Effector memory CD4-positive, alpha-beta T cell (primary cell): ENCODE measurements around the gene IFITM10.

ENCODE experiments used
- DNase-seq, 3 donors: peaks; one replicate each; pipeline ENCODE4 v3.0.0-alpha.2; 2020
- H3K27ac ChIP-seq: 2 replicates; pipeline ENCODE4 v1.7.0; 2013; ENCODE audit warnings: mild to moderate bottlenecking, low read length, moderate library complexity; ENCODE audit not compliant: insufficient read depth, poor library complexity, severe bottlenecking
- H3K27me3 ChIP-seq: replicated peaks from 2 replicates; pipeline ENCODE4 v1.7.0; 2013; ENCODE audit warnings: mild to moderate bottlenecking, low read length; ENCODE audit not compliant: insufficient read depth, control insufficient read depth, poor library complexity, severe bottlenecking
- H3K36me3 ChIP-seq: 2 replicates; pipeline ENCODE4 v1.7.0; 2013; ENCODE audit warnings: mild to moderate bottlenecking, low read length, moderate library complexity; ENCODE audit not compliant: control insufficient read depth, insufficient read depth
- H3K4me1 ChIP-seq: 2 replicates; pipeline ENCODE4 v1.7.0; 2013; ENCODE audit warnings: low read length, mild to moderate bottlenecking; ENCODE audit not compliant: control insufficient read depth, insufficient read depth, poor library complexity, severe bottlenecking
- H3K4me3 ChIP-seq: 2 replicates; pipeline ENCODE4 v1.7.0; 2013; ENCODE audit warnings: low read length, low read depth, mild to moderate bottlenecking; ENCODE audit not compliant: insufficient read depth, poor library complexity, severe bottlenecking
- H3K9me3 ChIP-seq: 2 replicates; pipeline ENCODE4 v1.7.0; 2013; ENCODE audit warnings: mild to moderate bottlenecking, low read length, moderate library complexity; ENCODE audit not compliant: control insufficient read depth

IFITM10 gene

DNA sequence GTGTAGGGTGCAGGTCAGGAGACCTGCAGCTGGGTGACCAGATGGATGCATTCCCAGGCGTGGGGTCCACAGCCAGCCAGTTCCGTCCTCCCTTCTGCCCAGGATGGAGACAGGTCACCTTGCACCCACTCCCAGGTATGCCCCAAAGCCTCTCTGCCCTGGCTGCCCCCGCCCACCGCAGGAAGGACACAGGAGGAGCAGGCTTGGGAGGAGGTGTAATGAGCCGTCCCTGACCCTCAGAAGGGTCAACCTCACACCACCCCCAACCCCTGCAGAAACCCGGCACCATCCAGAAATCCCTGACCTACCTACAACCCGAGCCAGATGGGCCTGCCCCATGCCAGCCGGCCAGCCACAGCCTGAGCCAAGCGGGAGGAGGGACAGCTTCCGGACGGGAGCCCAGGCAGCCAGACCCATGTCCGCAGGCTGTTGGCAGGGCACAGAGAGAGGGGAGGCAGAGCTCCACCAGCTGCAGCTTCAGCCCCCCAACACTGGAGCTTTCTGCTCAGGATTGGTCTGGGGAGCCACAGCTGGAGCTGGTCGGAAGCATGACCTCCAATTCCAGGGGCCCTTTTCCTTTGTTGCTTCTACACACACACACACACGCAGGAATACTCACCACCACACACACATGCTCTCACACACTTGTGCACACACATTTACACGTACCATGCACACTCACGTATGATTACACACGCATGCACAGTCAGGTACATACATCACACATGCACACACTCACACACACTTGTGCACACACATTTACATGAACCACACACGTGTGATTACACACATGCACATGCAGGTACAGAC, 5.3 kb downstream of the IFITM10 start:
- Histone ChIP-seq H3K27me3 (peaks cover 1% of the 10 kb centered on the region), H3K36me3 (no peaks in the 10 kb centered on the region), H3K4me3 (no peak overlapping the region), H3K27ac (no peak overlapping the region), H3K9me3 (no peaks in the 10 kb centered on the region), H3K4me1 (peaks cover 11% of the 10 kb centered on the region)
- DNase-seq = no peak

DNA sequence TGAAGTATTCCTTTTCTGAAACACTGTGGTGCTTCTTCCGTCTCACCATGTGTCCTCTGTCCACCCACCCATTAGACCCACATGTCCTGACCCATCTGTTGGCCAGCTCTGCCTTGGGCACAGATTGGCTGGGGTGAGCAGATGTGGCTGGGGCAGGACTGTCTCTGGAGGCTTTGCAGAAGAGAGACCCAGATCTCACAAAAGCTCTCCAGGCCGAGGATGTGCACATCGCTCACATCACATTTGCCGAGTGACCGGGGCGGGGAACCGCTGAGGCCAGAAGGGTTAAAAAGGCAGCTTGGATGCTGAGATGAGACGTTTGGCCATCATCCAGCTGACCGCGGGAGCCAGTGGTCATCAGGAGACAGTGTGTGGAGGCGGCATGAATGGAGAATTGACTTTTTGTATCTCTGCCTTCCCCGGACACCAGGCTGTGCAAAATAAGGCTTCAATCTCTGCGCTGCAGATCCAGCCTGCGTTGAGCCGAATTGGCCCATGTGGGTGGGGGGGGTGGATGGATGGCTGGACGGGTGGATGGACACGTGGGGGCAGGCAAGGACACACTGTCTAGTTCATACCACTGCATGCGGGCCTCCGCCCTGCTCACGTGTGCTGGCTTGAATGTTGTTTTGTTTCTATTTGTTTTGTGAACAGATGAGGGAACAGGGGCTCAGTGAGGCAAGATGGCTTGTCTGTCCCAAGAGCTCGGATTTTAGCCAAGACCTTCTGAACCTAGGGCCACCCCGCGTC, 6.1 kb downstream of the IFITM10 start:
- no peak overlapping the region for H3K4me3 ChIP-seq
- H3K36me3 ChIP-seq = no peaks in the 10 kb centered on the region
- peaks cover 4% of the 10 kb centered on the region for H3K4me1 ChIP-seq
- no peaks in the 10 kb centered on the region for H3K27me3 ChIP-seq
- H3K27ac ChIP-seq = no peak overlapping the region
- H3K9me3 ChIP-seq = no peaks in the 10 kb centered on the region
- DNase-seq = no peak

DNA sequence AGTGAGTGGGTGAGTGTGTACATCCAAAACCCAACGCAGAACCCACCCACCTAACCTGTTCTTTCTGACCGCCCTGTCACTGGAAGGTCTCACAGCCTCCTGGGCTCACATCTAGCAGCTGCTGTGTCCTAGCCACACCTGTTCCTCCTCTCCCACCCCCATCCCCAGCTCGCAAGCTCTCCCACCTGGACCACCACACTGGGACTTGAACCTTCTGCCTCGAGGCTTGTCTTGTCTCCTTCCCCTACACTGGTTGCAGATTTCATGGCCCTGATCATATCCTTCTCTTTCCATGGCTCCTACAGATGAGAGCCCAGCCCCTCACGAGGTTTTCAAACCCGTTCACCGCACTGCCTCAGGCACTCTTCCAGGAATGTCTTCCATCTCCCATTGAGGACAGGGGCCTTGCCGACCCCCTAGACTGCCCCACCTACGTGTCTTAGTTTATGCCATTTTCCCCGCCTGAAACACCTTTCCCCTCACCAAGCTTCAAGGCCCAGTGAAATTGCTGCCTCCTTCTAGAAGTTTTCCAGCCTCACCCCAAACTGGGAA, 6.7 kb downstream of the IFITM10 start:
- H3K27me3 ChIP-seq = no peaks in the 10 kb centered on the region
- H3K4me1 ChIP-seq = peaks cover under 1% of the 10 kb centered on the region
- no peak for DNase-seq
- H3K9me3 ChIP-seq = no peaks in the 10 kb centered on the region
- H3K4me3 ChIP-seq = no peak overlapping the region
- H3K36me3 ChIP-seq = no peaks in the 10 kb centered on the region
- no peak overlapping the region for H3K27ac ChIP-seq

DNA sequence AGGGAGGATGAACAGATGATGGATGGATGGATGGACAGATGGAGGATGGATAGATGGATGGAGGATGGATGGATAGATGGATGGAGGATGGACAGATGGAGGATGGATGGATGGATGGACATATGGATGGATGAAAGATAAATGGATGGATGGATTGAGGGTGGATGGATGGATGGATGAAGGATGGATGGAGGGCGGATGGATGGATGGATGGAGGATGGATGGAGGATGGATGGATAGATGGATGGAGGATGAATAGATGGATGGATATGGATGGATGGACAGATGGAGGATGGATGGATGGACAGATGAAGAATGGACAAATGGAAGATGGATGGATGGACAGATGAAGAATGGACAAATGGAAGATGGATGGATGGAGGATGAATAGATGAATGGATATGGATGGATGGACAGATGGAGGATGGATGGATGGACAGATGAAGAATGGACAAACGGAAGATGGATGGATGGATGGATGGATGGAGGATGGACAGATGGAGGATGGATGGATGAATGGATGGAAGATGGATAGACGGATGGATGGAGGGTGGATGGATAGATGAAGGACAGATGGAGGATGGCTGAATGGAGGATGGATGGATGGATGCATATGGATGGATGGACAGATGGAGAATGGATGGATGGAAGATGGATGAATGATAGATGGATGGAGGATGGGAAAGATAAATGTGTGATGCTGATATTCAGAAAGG, 7.4 kb downstream of the IFITM10 start:
- Histone ChIP-seq H3K4me1 (no peaks in the 10 kb centered on the region), H3K4me3 (no peak overlapping the region), H3K27me3 (no peaks in the 10 kb centered on the region), H3K9me3 (no peaks in the 10 kb centered on the region), H3K36me3 (no peaks in the 10 kb centered on the region), H3K27ac (no peak overlapping the region)
- DNase-seq = no peak

- Histone ChIP-seq H3K9me3 (peaks cover under 1% of the 10 kb centered on the region), H3K4me3 (no peak overlapping the region), H3K27ac (no peak overlapping the region), H3K4me1 (no peaks in the 10 kb centered on the region), H3K27me3 (no peaks in the 10 kb centered on the region), H3K36me3 (no peaks in the 10 kb centered on the region)
- no peak for DNase-seq
These were observed 8.0 kb downstream of the IFITM10 start for GRCh38 chr11:1742371-1742770.

- DNase-seq = no peak
- Histone ChIP-seq H3K9me3 (peaks cover 4% of the 10 kb centered on the region), H3K27ac (no peak overlapping the region), H3K4me3 (no peak overlapping the region), H3K36me3 (no peaks in the 10 kb centered on the region), H3K4me1 (no peaks in the 10 kb centered on the region), H3K27me3 (no peaks in the 10 kb centered on the region)
These were observed 8.7 kb downstream of the IFITM10 start for GRCh38 chr11:1741741-1742140.

DNA sequence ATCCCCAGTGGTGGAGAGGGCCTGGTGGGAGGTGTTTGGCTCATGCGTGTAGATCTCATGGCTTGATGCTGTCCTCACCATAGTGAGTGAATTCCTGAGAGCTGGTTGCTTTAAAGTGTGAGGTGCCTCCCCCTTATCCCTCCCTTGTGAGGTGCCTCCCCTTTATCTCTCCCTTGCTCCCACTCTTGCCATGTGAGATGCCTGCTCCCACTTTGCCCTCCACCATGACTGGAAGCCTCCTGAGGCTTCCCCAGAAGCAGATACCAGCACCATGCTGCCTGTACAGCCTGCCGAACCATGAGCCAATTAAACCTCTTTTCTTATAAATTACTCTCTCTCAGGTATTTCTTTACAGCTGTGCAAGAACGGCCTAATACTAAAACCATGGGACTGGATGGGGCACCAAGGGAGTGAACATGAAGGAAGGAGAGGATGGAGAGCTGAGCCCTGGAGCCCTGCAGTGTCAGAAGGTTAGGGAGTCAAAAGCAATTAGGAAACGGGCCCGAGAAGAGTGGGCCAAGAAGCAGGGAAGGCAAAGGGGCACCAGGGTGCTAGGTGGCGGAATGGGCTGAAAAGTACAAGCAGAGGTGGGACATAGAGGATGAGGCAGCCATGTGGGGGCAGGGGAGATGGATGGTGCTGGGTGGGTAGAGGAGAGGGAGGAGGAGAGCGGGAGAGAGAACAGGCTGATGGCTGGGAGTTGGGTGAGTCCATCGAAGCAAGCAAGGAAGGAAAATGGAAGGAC, 9.4 kb downstream of the IFITM10 start:
- Histone ChIP-seq H3K4me3 (no peak overlapping the region), H3K27ac (no peak overlapping the region), H3K36me3 (no peaks in the 10 kb centered on the region), H3K4me1 (no peaks in the 10 kb centered on the region), H3K9me3 (peaks cover 4% of the 10 kb centered on the region), H3K27me3 (no peaks in the 10 kb centered on the region)
- no peak for DNase-seq

DNA sequence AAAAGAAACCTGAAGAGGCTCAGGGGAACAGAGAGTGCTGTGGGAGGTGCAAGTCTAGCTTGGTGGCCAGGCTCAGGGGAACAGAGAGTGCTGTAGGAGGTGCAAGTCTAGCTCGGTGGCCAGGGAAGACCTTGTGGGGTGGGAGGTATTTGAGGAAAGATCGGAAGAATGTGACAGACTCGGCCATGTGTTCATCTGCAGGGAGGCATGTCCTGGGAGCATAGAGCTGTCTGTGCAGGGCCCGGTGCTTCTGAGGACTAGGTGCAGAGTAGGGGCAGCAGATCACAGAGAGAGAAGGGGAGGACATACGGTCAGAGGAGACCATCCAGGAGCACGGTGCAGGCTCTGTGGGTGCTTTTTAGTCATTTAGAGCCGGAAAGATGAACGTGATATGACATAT, 10.8 kb downstream of the IFITM10 start:
- DNase-seq = no peak
- H3K9me3 ChIP-seq = peaks cover 4% of the 10 kb centered on the region
- H3K27me3 ChIP-seq = no peaks in the 10 kb centered on the region
- H3K27ac ChIP-seq = no peak overlapping the region
- H3K4me3 ChIP-seq = no peak overlapping the region
- H3K4me1 ChIP-seq = no peaks in the 10 kb centered on the region
- no peaks in the 10 kb centered on the region for H3K36me3 ChIP-seq

GRCh38 chr11:1738380-1738779, 12.0 kb downstream of the IFITM10 start:
- Histone ChIP-seq H3K4me3 (no peak overlapping the region), H3K36me3 (no peaks in the 10 kb centered on the region), H3K9me3 (peaks cover 4% of the 10 kb centered on the region), H3K27me3 (no peaks in the 10 kb centered on the region), H3K4me1 (peaks cover 8% of the 10 kb centered on the region), H3K27ac (no peak overlapping the region)
- no peak for DNase-seq
